ENCODE data around the gene PTGDR. TPM values are rescaled to one million over a fixed set of nuclear protein-coding genes. Genes with fewer than 3 reads are reported as not detected.

PTGDR gene
- total RNA-seq = 1 to 10 TPM in 2 of 4 donors, under 1 TPM in 2; 0.26 to 2.9 (median 0.87) TPM

GRCh38 chr14:52267501-52268278 is at the start of gene PTGDR:
PTGDR (plus strand) TSS chr14:52267698; CDS start chr14:52267815, 117 bp downstream.
- no peaks in the 10 kb centered on the region for H3K27me3 ChIP-seq
- intact Hi-C loops (cut with DNase I; ENCODE audit: low total_unique reads) = no loop called here
- H3K27ac ChIP-seq = peak within 1 kb of the TSS; percentile 24 to 52
- peak within 1 kb of the TSS; percentile 38 to 41 for H3K4me3 ChIP-seq
- no peaks in the 10 kb centered on the region for H3K9me3 ChIP-seq
- H3K4me1 ChIP-seq = peaks cover 0 to 7% of the 10 kb centered on the region in 2 donors
- H3K36me3 ChIP-seq = no peaks in the 10 kb centered on the region
- TF ChIP-seq POLR2A (IDR thresholded peaks at IDR 0.05) = no peak
- TF ChIP-seq, protein P1, sequence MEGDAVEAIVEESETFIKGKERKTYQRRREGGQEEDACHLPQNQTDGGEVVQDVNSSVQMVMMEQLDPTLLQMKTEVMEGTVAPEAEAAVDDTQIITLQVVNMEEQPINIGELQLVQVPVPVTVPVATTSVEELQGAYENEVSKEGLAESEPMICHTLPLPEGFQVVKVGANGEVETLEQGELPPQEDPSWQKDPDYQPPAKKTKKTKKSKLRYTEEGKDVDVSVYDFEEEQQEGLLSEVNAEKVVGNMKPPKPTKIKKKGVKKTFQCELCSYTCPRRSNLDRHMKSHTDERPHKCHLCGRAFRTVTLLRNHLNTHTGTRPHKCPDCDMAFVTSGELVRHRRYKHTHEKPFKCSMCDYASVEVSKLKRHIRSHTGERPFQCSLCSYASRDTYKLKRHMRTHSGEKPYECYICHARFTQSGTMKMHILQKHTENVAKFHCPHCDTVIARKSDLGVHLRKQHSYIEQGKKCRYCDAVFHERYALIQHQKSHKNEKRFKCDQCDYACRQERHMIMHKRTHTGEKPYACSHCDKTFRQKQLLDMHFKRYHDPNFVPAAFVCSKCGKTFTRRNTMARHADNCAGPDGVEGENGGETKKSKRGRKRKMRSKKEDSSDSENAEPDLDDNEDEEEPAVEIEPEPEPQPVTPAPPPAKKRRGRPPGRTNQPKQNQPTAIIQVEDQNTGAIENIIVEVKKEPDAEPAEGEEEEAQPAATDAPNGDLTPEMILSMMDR (IDR thresholded peaks at IDR 0.05) = no peak
- DNase-seq = peak in 1 of 2 donors; percentile 43

- TF ChIP-seq POLR2A (IDR thresholded peaks at IDR 0.05) = no peak
- TF ChIP-seq, protein P1 (IDR thresholded peaks at IDR 0.05) = no peak
- Histone ChIP-seq H3K9me3 (no peaks in the 10 kb centered on the region), H3K4me3 (no peak overlapping the region), H3K27me3 (no peaks in the 10 kb centered on the region), H3K27ac (no peak overlapping the region), H3K36me3 (no peaks in the 10 kb centered on the region), H3K4me1 (no peaks in the 10 kb centered on the region)
- intact Hi-C loops (cut with DNase I; ENCODE audit: low total_unique reads) = no loop called here
- no peak for DNase-seq
These were observed 47.9 kb upstream of the PTGDR start for GRCh38 chr14:52219488-52220084.

- intact Hi-C loops (cut with DNase I; ENCODE audit: low total_unique reads) = no loop called here
- H3K27ac ChIP-seq = no peak overlapping the region
- no peak for DNase-seq
- H3K27me3 ChIP-seq = no peaks in the 10 kb centered on the region
- H3K9me3 ChIP-seq = no peaks in the 10 kb centered on the region
- H3K4me1 ChIP-seq = no peaks in the 10 kb centered on the region
- peak overlapping the region in 1 of 2 donors; percentile 4 for H3K4me3 ChIP-seq
- H3K36me3 ChIP-seq = no peaks in the 10 kb centered on the region
- TF ChIP-seq POLR2A (IDR thresholded peaks at IDR 0.05) = no peak
- TF ChIP-seq, protein P1 (IDR thresholded peaks at IDR 0.05) = no peak
These were observed 46.3 kb upstream of the PTGDR start for GRCh38 chr14:52220924-52221811.

DNA sequence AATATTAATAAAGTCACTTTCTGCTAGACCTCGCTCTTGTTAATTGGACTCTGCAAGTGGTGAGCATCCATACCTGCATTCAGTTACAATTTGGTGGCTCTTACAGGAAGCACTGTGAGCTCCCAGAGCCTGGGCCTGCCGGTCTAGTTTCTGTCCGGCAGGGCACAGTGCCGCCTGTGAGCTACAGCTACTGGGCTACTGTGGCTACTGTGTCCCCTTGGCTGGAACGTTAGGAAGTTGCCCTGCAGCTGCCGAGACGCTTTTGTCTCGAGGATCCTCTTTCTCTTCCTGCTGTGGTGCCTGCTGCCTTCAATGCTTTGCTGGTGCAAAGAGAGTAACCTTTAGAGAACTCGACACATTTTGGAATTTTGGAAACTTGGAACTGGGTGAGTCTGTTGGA is 44.6 kb upstream of the PTGDR start:
- Histone ChIP-seq H3K36me3 (no peaks in the 10 kb centered on the region), H3K9me3 (no peaks in the 10 kb centered on the region), H3K27ac (no peak overlapping the region), H3K27me3 (no peaks in the 10 kb centered on the region), H3K4me1 (no peaks in the 10 kb centered on the region), H3K4me3 (no peak overlapping the region)
- TF ChIP-seq, protein P1 (IDR thresholded peaks at IDR 0.05) = no peak
- no peak for TF ChIP-seq POLR2A (IDR thresholded peaks at IDR 0.05)
- intact Hi-C loops (cut with DNase I; ENCODE audit: low total_unique reads) = no loop called here
- DNase-seq = no peak

Data from uterus (tissue), 4 donors.